ENCODE measurements around the gene CAB39.

CAB39 gene

GRCh38 chr2:230821261-230821990 lies 108.8 kb downstream of the CAB39 start:
- no peak for DNase-seq (ENCODE audit: low read depth)

GRCh38 chr2:230821991-230822520 lies 109.4 kb downstream of the CAB39 start:
- no peak for DNase-seq (ENCODE audit: low read depth)

GRCh38 chr2:230823264-230823964 lies 110.8 kb downstream of the CAB39 start:
- DNase-seq (ENCODE audit: low read depth) = no peak

- peak; percentile 89 for DNase-seq (ENCODE audit: low read depth)
Measured at GRCh38 chr2:230824406-230824978, 111.8 kb downstream of the CAB39 start.

GRCh38 chr2:230825354-230825753 lies 112.7 kb downstream of the CAB39 start:
- no peak for DNase-seq (ENCODE audit: low read depth)

- no peak for DNase-seq (ENCODE audit: low read depth)
Measured at GRCh38 chr2:230827774-230828271, 115.2 kb downstream of the CAB39 start.

GRCh38 chr2:230828272-230828961 lies 115.8 kb downstream of the CAB39 start:
- DNase-seq (ENCODE audit: low read depth) = no peak

GRCh38 chr2:230829293-230829692 lies 116.7 kb downstream of the CAB39 start:
- DNase-seq (ENCODE audit: low read depth) = no peak

- DNase-seq (ENCODE audit: low read depth) = no peak
Measured at GRCh38 chr2:230829959-230830358, 117.3 kb downstream of the CAB39 start.

- DNase-seq (ENCODE audit: low read depth) = peak; percentile 52
Measured at GRCh38 chr2:230830428-230830827, 117.8 kb downstream of the CAB39 start.

- no peak for DNase-seq (ENCODE audit: low read depth)
Measured at GRCh38 chr2:230840301-230840700, 127.7 kb downstream of the CAB39 start.

GRCh38 chr2:230842473-230842872 lies 129.8 kb downstream of the CAB39 start:
- DNase-seq (ENCODE audit: low read depth) = no peak

- no peak for DNase-seq (ENCODE audit: low read depth)
Measured at GRCh38 chr2:230843132-230843531, 130.5 kb downstream of the CAB39 start.

- DNase-seq (ENCODE audit: low read depth) = no peak
Measured at GRCh38 chr2:230846360-230846759, 133.7 kb downstream of the CAB39 start.

- peak; percentile 89 for DNase-seq (ENCODE audit: low read depth)
Measured at GRCh38 chr2:230847883-230848388, 135.3 kb downstream of the CAB39 start.

GRCh38 chr2:230849633-230850357 lies 137.2 kb downstream of the CAB39 start:
- peak; percentile 47 for DNase-seq (ENCODE audit: low read depth)

GRCh38 chr2:230850358-230850658 lies 137.7 kb downstream of the CAB39 start:
- no peak for DNase-seq (ENCODE audit: low read depth)

- no peak for DNase-seq (ENCODE audit: low read depth)
Measured at GRCh38 chr2:230852113-230852512, 139.5 kb downstream of the CAB39 start.

GRCh38 chr2:230861552-230862255 lies 149.1 kb downstream of the CAB39 start:
- no peak for DNase-seq (ENCODE audit: low read depth)

- DNase-seq (ENCODE audit: low read depth) = no peak
Measured at GRCh38 chr2:230862292-230862691, 149.7 kb downstream of the CAB39 start.

GRCh38 chr2:230863031-230863430 lies 150.4 kb downstream of the CAB39 start:
- no peak for DNase-seq (ENCODE audit: low read depth)

Measured in ELR (cell line).